GM23338 (cell line): ENCODE data around the gene ZNF665. TPM values are rescaled to one million over a fixed set of nuclear protein-coding genes. Genes with fewer than 3 reads are reported as not detected.

Source experiments
- ATAC-seq: fragments of 200-7000 bp; cut with Tn5 transposase; 3 replicates; pipeline ENCODE4 v1.9.1; 2020
- DNase-seq: peaks from one replicate; pipeline ENCODE4 v3.0.0-alpha.2; 2015; ENCODE audit warnings: low spot score
- H2AFZ ChIP-seq: fragments of 200-600 bp; sonication (generic); 2 replicates; pipeline ENCODE4 v1.8.0; 2016; ENCODE audit warnings: antibody characterized with exemption, mild to moderate bottlenecking, moderate library complexity
- H3F3A ChIP-seq: fragments of 200-600 bp; sonication (generic); replicated peaks from 2 replicates; pipeline ENCODE4 v1.8.0; 2017; ENCODE audit warnings: antibody characterized with exemption, mixed run types, low read depth
- H3K27ac ChIP-seq: fragments of 200-600 bp; sonication (generic); 2 replicates; pipeline ENCODE4 v1.6.1; 2016; ENCODE audit warnings: low read depth
- H3K27me3 ChIP-seq: fragments of 200-600 bp; sonication (generic); 2 replicates; pipeline ENCODE4 v1.8.0; 2016; ENCODE audit warnings: mild to moderate bottlenecking, mixed run types, moderate library complexity; ENCODE audit not compliant: insufficient read depth
- H3K36me3 ChIP-seq: fragments of 200-600 bp; sonication (generic); 2 replicates; pipeline ENCODE4 v1.8.0; 2016; ENCODE audit warnings: mild to moderate bottlenecking; ENCODE audit not compliant: insufficient read depth
- H3K4me1 ChIP-seq: fragments of 200-600 bp; sonication (generic); 2 replicates; pipeline ENCODE4 v1.8.0; 2016; ENCODE audit warnings: mild to moderate bottlenecking, moderate library complexity; ENCODE audit not compliant: insufficient read depth
- H3K4me2 ChIP-seq: fragments of 200-600 bp; sonication (generic); 2 replicates; pipeline ENCODE4 v1.7.1; 2017; ENCODE audit warnings: mixed run types
- H3K4me3 ChIP-seq: fragments of 200-600 bp; sonication (generic); 2 replicates; pipeline ENCODE4 v1.6.1; 2016; ENCODE audit warnings: mixed run types
- H3K79me2 ChIP-seq: fragments of 200-600 bp; sonication (generic); replicated peaks from 2 replicates; pipeline ENCODE4 v1.8.0; 2017; ENCODE audit warnings: mild to moderate bottlenecking; ENCODE audit not compliant: insufficient read depth
- H3K9me2 ChIP-seq: fragments of 200-600 bp; sonication (generic); 2 replicates; pipeline ENCODE4 v1.8.0; 2017; ENCODE audit not compliant: insufficient read depth
- H4K20me1 ChIP-seq: fragments of 200-600 bp; sonication (generic); replicated peaks from 2 replicates; pipeline ENCODE4 v1.8.0; 2017; ENCODE audit warnings: mild to moderate bottlenecking; ENCODE audit not compliant: insufficient read depth
- H3K27ac Mint-ChIP-seq: 2 replicates; pipeline ENCODE4 v1.8.0; 2020; ENCODE audit warnings: inconsistent platforms, mild to moderate bottlenecking, moderate library complexity, mixed read lengths
- H3K27me3 Mint-ChIP-seq: 3 replicates; pipeline ENCODE4 v1.8.0; 2022; ENCODE audit warnings: low read depth, mild to moderate bottlenecking, moderate library complexity, mixed read lengths, inconsistent platforms; ENCODE audit not compliant: insufficient read depth, poor library complexity
- H3K36me3 Mint-ChIP-seq: 3 replicates; pipeline ENCODE4 v1.8.0; 2021; ENCODE audit warnings: low read depth, mild to moderate bottlenecking, inconsistent platforms, moderate library complexity, mixed read lengths
- H3K4me1 Mint-ChIP-seq: 3 replicates; pipeline ENCODE4 v1.8.0; 2020; ENCODE audit warnings: mild to moderate bottlenecking, inconsistent platforms, mixed read lengths
- H3K4me3 Mint-ChIP-seq: 3 replicates; pipeline ENCODE4 v1.8.0; 2021; ENCODE audit warnings: moderate library complexity, mild to moderate bottlenecking, inconsistent platforms, mixed read lengths
- H3K9me3 Mint-ChIP-seq: 3 replicates; pipeline ENCODE4 v1.8.0; 2020; ENCODE audit warnings: moderate library complexity, mild to moderate bottlenecking, inconsistent platforms, mixed read lengths
- CREB1 ChIP-seq: fragments of 250-450 bp; sonication (Bioruptor Pico); IDR thresholded peaks from 2 replicates; pipeline ENCODE4 v1.5.0; 2020; ENCODE audit warnings: low read depth, mild to moderate bottlenecking, moderate library complexity
- ZNF331 ChIP-seq: fragments of 250-450 bp; sonication (Bioruptor Pico); IDR thresholded peaks from 2 replicates; pipeline ENCODE4 v1.5.0; 2020; ENCODE audit warnings: low read depth, mild to moderate bottlenecking, moderate library complexity
- polyA plus RNA-seq: library from polyadenylated mRNA; unstranded; fragments of >200 nt; fragmentation: Nextera tagmentation; extraction: Ambion mirVana; gene quantifications from 2 replicates; pipeline ENCODE4 v1.2.1, GENCODE V29; 2016
- total RNA-seq: library from RNA; depleted of rRNA; stranded (reverse); fragments of >200 nt; shearing (Covaris generic); gene quantifications from 2 replicates; pipeline ENCODE4 v1.2.3, GENCODE V29; 2014
- TF ChIP-seq, protein P1 (sequence below): fragments of 250-450 bp; sonication (Bioruptor Pico); IDR thresholded peaks from 2 replicates; pipeline ENCODE4 v1.5.0; 2020; ENCODE audit warnings: mild to moderate bottlenecking, moderate library complexity

The ZNF665 gene
- total and polyA plus RNA-seq, 2 experiments from 2014 or later: 3.1 to 3.5 TPM

DNA sequence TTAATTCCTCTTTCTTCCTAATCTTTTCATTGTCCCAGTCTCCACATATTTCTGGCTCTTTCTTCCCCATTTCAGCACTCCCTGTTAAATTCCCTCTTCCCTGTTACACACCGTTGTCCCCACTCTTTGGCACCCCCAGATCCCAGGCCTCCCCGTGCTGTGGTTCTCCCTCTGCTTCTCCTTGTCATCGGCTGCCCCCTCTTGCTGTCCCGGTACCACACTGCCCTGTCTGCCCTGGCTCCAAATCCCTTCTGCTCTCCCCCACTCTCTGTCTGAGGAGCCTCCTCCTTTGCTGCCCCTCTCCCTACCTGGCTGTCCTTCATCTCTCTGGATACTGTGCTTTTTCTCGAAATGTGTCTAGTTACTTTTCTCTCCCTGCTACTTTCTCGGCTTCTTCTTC lies 61.4 kb downstream of the ZNF665 start:
- Histone ChIP-seq H3K4me3 (peak overlapping the region; percentile 81), H3K4me1 (peaks cover 22% of the 10 kb centered on the region), H3F3A (0 out of 2 replicates have a peak, but pooled peaks cover 3% of the 10 kb centered on the region), H3K27ac (no peak overlapping the region), H4K20me1 (peaks cover 7% of the 10 kb centered on the region; the same call in 1 of the 2 replicates), H3K36me3 (no peaks in the 10 kb centered on the region), H3K27me3 (peaks cover 10% of the 10 kb centered on the region; the same call in 1 of the 2 replicates), H3K79me2 (peaks cover 20% of the 10 kb centered on the region), H2AFZ (peak overlapping the region; percentile 93), H3K9me2 (0 out of 2 replicates have a peak, but pooled peaks cover under 1% of the 10 kb centered on the region), H3K4me2 (peak overlapping the region; percentile 98)
- DNase-seq (peak; percentile 15), ATAC-seq (peak; percentile 45)
- peak overlapping the region; percentile 74 for H3K4me3 Mint-ChIP-seq
- H3K36me3 Mint-ChIP-seq: peaks cover 4% of the 10 kb centered on the region; the same call in 1 of the 3 replicates
- no peak overlapping the region for H3K27ac Mint-ChIP-seq
- peaks cover 26% of the 10 kb centered on the region for H3K4me1 Mint-ChIP-seq
- H3K9me3 Mint-ChIP-seq: peaks cover 6% of the 10 kb centered on the region; the same call in 1 of the 3 replicates
- no peak for TF ChIP-seq CREB1 (CRISPR knock-in tag)
- TF ChIP-seq ZNF331: no peak
- H3K27me3 Mint-ChIP-seq: peaks cover 23% of the 10 kb centered on the region

DNA sequence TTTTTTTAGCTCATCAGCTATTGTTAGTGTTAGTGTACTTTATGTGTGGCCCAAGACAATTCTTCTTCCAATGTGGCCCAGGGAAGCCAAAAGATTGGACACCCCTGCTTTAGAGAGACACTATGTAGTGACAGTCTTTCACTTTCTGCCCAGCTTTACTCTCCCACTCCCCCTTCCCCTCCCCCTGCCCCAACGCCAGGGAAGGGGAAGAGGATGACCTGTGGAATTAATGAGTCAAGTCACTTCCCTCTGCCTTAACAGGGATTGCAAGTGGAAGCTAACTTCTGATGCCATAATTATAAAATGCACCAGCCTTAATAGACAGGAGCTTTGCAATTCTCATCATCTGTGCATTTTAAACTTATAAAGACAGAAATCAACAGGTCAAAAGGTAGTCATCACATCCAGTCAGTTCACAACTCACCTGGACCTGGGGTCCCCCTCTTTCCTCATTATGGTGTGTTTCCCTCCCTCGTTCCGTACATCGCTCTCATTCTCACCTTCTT lies 62.0 kb downstream of the ZNF665 start:
- peaks cover 7% of the 10 kb centered on the region; the same call in 1 of the 2 replicates for H4K20me1 ChIP-seq
- H3K27ac Mint-ChIP-seq: no peak overlapping the region
- peaks cover 23% of the 10 kb centered on the region for H3K27me3 Mint-ChIP-seq
- H3K4me1 ChIP-seq: peaks cover 22% of the 10 kb centered on the region
- no peak overlapping the region for H2AFZ ChIP-seq
- peaks cover 6% of the 10 kb centered on the region; the same call in 1 of the 3 replicates for H3K9me3 Mint-ChIP-seq
- H3K36me3 Mint-ChIP-seq: peaks cover 4% of the 10 kb centered on the region; the same call in 1 of the 3 replicates
- H3K79me2 ChIP-seq: peaks cover 20% of the 10 kb centered on the region
- H3K27ac ChIP-seq: no peak overlapping the region
- 0 out of 2 replicates have a peak, but pooled peaks cover 3% of the 10 kb centered on the region for H3F3A ChIP-seq
- peak; percentile 3 for DNase-seq
- no peak for ATAC-seq
- no peaks in the 10 kb centered on the region for H3K9me2 ChIP-seq
- H3K4me3 Mint-ChIP-seq: peak overlapping the region; percentile 74; the same call in 2 of the 3 replicates
- peaks cover 26% of the 10 kb centered on the region for H3K4me1 Mint-ChIP-seq
- TF ChIP-seq, protein P1, sequence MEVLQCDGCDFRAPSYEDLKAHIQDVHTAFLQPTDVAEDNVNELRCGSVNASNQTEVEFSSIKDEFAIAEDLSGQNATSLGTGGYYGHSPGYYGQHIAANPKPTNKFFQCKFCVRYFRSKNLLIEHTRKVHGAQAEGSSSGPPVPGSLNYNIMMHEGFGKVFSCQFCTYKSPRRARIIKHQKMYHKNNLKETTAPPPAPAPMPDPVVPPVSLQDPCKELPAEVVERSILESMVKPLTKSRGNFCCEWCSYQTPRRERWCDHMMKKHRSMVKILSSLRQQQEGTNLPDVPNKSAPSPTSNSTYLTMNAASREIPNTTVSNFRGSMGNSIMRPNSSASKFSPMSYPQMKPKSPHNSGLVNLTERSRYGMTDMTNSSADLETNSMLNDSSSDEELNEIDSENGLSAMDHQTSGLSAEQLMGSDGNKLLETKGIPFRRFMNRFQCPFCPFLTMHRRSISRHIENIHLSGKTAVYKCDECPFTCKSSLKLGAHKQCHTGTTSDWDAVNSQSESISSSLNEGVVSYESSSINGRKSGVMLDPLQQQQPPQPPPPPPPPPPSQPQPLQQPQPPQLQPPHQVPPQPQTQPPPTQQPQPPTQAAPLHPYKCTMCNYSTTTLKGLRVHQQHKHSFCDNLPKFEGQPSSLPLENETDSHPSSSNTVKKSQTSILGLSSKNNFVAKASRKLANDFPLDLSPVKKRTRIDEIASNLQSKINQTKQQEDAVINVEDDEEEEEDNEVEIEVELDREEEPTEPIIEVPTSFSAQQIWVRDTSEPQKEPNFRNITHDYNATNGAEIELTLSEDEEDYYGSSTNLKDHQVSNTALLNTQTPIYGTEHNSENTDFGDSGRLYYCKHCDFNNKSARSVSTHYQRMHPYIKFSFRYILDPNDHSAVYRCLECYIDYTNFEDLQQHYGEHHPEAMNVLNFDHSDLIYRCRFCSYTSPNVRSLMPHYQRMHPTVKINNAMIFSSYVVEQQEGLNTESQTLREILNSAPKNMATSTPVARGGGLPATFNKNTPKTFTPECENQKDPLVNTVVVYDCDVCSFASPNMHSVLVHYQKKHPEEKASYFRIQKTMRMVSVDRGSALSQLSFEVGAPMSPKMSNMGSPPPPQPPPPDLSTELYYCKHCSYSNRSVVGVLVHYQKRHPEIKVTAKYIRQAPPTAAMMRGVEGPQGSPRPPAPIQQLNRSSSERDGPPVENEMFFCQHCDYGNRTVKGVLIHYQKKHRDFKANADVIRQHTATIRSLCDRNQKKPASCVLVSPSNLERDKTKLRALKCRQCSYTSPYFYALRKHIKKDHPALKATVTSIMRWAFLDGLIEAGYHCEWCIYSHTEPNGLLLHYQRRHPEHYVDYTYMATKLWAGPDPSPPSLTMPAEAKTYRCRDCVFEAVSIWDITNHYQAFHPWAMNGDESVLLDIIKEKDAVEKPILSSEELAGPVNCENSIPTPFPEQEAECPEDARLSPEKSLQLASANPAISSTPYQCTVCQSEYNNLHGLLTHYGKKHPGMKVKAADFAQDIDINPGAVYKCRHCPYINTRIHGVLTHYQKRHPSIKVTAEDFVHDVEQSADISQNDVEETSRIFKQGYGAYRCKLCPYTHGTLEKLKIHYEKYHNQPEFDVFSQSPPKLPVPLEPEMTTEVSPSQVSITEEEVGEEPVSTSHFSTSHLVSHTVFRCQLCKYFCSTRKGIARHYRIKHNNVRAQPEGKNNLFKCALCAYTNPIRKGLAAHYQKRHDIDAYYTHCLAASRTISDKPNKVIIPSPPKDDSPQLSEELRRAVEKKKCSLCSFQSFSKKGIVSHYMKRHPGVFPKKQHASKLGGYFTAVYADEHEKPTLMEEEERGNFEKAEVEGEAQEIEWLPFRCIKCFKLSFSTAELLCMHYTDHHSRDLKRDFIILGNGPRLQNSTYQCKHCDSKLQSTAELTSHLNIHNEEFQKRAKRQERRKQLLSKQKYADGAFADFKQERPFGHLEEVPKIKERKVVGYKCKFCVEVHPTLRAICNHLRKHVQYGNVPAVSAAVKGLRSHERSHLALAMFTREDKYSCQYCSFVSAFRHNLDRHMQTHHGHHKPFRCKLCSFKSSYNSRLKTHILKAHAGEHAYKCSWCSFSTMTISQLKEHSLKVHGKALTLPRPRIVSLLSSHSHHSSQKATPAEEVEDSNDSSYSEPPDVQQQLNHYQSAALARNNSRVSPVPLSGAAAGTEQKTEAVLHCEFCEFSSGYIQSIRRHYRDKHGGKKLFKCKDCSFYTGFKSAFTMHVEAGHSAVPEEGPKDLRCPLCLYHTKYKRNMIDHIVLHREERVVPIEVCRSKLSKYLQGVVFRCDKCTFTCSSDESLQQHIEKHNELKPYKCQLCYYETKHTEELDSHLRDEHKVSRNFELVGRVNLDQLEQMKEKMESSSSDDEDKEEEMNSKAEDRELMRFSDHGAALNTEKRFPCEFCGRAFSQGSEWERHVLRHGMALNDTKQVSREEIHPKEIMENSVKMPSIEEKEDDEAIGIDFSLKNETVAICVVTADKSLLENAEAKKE (CRISPR knock-in tag): no peak
- H3K27me3 ChIP-seq: peaks cover 10% of the 10 kb centered on the region; the same call in 1 of the 2 replicates
- H3K4me3 ChIP-seq: peak overlapping the region; percentile 81
- H3K36me3 ChIP-seq: no peaks in the 10 kb centered on the region
- H3K4me2 ChIP-seq: peak overlapping the region; percentile 98
